Measurements from ENCODE around the gene SCN2A. TPM values are rescaled to one million over a fixed set of nuclear protein-coding genes. Genes with fewer than 3 reads are reported as not detected.

Gene SCN2A
- total RNA-seq, result under 0.01 TPM in 2 replicates

DNA sequence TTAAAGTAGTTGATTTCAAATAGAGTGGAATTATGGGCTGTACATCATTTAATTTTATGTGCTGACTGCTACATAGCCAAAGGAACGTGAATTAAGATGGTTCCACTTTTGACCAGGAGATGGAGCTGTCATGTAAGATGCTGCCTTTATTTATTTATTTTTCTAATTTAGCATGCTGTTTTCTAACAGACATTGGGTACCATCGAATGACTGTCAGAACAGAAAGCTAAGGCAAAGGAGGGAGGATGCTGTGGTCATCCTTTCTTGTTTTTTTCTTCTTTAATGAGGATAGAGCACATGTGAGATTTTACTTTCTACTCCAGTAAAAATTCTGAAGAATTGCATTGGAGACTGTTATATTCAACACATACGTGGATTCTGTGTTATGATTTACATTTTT lies at the start of gene SCN2A:
Gene SCN2A, plus strand, starts transcription at position 185 of the 400 bp plus-strand sequence. CDS start 56,410 bp downstream, outside the sequence.

DNA sequence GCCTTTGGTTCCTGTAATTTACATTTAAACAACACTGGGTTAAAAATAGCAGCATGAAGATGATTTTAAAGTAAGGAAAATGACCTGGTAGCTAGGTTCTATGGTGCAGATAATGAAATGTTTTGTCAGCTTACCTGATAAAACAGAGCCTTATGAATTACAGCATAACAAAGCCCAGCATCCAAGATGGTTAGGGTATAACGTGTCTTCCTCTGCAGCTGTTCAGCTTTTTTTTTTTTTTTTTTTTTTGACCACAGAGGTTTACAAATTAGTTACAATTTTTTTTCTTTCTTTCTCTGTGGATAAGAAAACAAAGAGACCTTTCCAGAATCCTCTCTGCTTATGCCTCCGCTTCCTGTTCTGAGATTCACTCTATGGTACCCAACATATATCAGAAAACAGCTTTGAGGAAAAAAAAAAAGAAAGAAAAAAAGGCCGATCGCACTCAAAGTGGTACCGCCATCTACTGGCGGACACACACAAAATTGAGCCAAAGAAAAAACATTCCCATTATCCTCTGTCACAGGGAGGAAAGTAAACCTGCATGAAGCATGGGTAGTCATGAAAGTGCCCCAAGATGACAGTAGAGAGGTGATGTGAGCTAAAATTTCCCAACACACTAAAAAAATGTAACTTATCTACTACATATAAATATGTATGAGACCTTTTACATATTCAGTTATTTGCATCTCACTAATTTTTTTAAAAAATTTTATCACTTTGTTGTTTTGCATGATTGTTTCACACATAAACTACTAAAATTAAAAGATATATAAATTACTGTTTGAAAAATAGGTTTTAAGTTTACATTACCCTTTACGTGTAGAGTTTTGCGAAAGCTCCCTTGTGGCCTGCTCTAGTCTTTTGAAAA lies 35.3 kb upstream of the SCN2A start, which contains the start of gene SCN3A:
Gene SCN3A, minus strand, starts transcription at position 362 of the 871 bp plus-strand sequence. CDS start 27,656 bp downstream, outside the sequence.

Other genes with a start within 250 kb of the SCN2A start
- gene SCN3A, start 35.4 kb upstream of the SCN2A start, total RNA-seq, result not detected in 2 replicates
- under 0.01 TPM in 1 of 2 replicates, not detected in the other for gene CSRNP3, start 230.3 kb downstream of the SCN2A start, total RNA-seq

All from thoracic aorta endothelial cell (primary cell).